ENCODE measurements around the gene JKAMP. TPM values are rescaled to one million over a fixed set of nuclear protein-coding genes. Genes with fewer than 3 reads are reported as not detected.

The JKAMP gene
- total RNA-seq, 2 donors from 2014 or later, result 38.0 to 66.0 TPM

GRCh38 chr14:59482541-59483331, 1.6 kb upstream of the JKAMP start:
- Histone ChIP-seq H3K4me1 (peaks cover 0 to 56% of the 10 kb centered on the region in 2 donors), H3K27ac (peak overlapping the region; percentile 96 to 98), H3K9me3 (no peaks in the 10 kb centered on the region), H3K36me3 (peaks cover 9% of the 10 kb centered on the region), H3K4me3 (peak overlapping the region; percentile 93 to 97), H3K27me3 (no peaks in the 10 kb centered on the region)
- DNase-seq (ENCODE audit: low spot score), result no peak
- TF ChIP-seq, protein P1, sequence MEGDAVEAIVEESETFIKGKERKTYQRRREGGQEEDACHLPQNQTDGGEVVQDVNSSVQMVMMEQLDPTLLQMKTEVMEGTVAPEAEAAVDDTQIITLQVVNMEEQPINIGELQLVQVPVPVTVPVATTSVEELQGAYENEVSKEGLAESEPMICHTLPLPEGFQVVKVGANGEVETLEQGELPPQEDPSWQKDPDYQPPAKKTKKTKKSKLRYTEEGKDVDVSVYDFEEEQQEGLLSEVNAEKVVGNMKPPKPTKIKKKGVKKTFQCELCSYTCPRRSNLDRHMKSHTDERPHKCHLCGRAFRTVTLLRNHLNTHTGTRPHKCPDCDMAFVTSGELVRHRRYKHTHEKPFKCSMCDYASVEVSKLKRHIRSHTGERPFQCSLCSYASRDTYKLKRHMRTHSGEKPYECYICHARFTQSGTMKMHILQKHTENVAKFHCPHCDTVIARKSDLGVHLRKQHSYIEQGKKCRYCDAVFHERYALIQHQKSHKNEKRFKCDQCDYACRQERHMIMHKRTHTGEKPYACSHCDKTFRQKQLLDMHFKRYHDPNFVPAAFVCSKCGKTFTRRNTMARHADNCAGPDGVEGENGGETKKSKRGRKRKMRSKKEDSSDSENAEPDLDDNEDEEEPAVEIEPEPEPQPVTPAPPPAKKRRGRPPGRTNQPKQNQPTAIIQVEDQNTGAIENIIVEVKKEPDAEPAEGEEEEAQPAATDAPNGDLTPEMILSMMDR (IDR thresholded peaks at IDR 0.05), result no peak

- Histone ChIP-seq H3K4me1 (peaks cover 0 to 56% of the 10 kb centered on the region in 2 donors), H3K4me3 (peak overlapping the region; percentile 93 to 97), H3K27me3 (no peaks in the 10 kb centered on the region), H3K27ac (peak overlapping the region; percentile 96 to 98), H3K9me3 (no peaks in the 10 kb centered on the region), H3K36me3 (peaks cover 8% of the 10 kb centered on the region)
- DNase-seq (ENCODE audit: low spot score), result no peak
- TF ChIP-seq, protein P1 (IDR thresholded peaks at IDR 0.05), result no peak
Observed at GRCh38 chr14:59483363-59483762, 954 bp upstream of the JKAMP start.

GRCh38 chr14:59484639-59485175, 390 bp downstream of the JKAMP start:
- TF ChIP-seq, protein P1 (IDR thresholded peaks at IDR 0.05), result no peak
- DNase-seq (ENCODE audit: low spot score), result no peak
- H3K4me1 ChIP-seq, result peaks cover 0 to 56% of the 10 kb centered on the region in 2 donors

DNA sequence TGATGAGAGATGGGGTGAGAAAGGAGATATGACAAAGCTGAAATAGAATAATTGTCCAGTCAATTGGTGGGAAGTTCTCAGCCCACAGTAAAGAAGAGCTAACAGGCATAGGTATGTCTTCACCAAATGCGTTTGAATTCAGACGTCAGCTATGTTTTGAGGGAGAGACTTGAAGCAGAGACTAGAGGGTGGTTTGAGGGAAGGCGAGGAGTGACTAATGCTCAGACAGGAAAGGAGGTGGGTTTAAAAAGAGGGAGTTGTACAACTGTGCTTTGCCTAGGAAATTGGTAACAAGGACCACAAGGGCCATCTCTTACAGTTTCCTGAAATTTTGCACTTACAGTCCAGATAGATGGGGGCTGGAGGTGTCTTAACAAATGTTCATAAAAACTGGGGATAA, 6.4 kb downstream of the JKAMP start:
- H3K4me3 ChIP-seq, result no peak overlapping the region
- no peaks in the 10 kb centered on the region for H3K9me3 ChIP-seq
- H3K27me3 ChIP-seq, result no peaks in the 10 kb centered on the region
- H3K4me1 ChIP-seq, result peaks cover 0 to 14% of the 10 kb centered on the region in 2 donors
- no peak overlapping the region for H3K27ac ChIP-seq
- TF ChIP-seq, protein P1 (IDR thresholded peaks at IDR 0.05), result no peak
- H3K36me3 ChIP-seq, result peaks cover 30% of the 10 kb centered on the region
- DNase-seq (ENCODE audit: low spot score), result no peak

More at GRCh38 chr14:59484639-59485175, 390 bp downstream of the JKAMP start:
- H3K36me3 ChIP-seq, result peaks cover 13% of the 10 kb centered on the region
- peak overlapping the region; percentile 96 to 98 for H3K27ac ChIP-seq
- H3K4me3 ChIP-seq, result peak overlapping the region; percentile 93 to 97
- no peaks in the 10 kb centered on the region for H3K27me3 ChIP-seq
- H3K9me3 ChIP-seq, result no peaks in the 10 kb centered on the region

GRCh38 chr14:59492384-59492783, 8.1 kb downstream of the JKAMP start:
- TF ChIP-seq, protein P1 (IDR thresholded peaks at IDR 0.05), result no peak
- no peaks in the 10 kb centered on the region for H3K9me3 ChIP-seq
- no peaks in the 10 kb centered on the region for H3K27me3 ChIP-seq

More at GRCh38 chr14:59492384-59492783, 8.1 kb downstream of the JKAMP start:
- no peak overlapping the region for H3K4me3 ChIP-seq
- H3K36me3 ChIP-seq, result peaks cover 36% of the 10 kb centered on the region
- H3K4me1 ChIP-seq, result no peaks in the 10 kb centered on the region
- H3K27ac ChIP-seq, result no peak overlapping the region
- DNase-seq (ENCODE audit: low spot score), result no peak
